Hindlimb muscle (tissue), 1 donor: ENCODE measurements around the gene CECR2. TPM values are rescaled to one million over a fixed set of nuclear protein-coding genes. Genes with fewer than 3 reads are reported as not detected.
"Not testable (repeated sequence)": the region's sequence is repeated elsewhere in the genome, so short reads cannot be mapped to it uniquely, and the experiment has no call there.

Source experiments
- DNase-seq: peaks from one replicate; pipeline ENCODE4 v3.0.0-alpha.2; 2013
- polyA plus RNA-seq: library from polyadenylated mRNA; unstranded; fragments of 120-200 nt; gene quantifications from one replicate; pipeline ENCODE4 v1.2.1, GENCODE V29; 2013; ENCODE audit not compliant: insufficient read length

The CECR2 gene
- polyA plus RNA-seq, 1 donor: 30.5 TPM

GRCh38 chr22:17407643-17408042 lies 38.4 kb downstream of the CECR2 start:
- no peak for DNase-seq

- no peak for DNase-seq
Measured at GRCh38 chr22:17410576-17410975, 41.3 kb downstream of the CECR2 start.

- DNase-seq: peak; percentile 62
Measured at GRCh38 chr22:17411213-17411612, 42.0 kb downstream of the CECR2 start.

GRCh38 chr22:17412232-17412631 lies 43.0 kb downstream of the CECR2 start:
- no peak for DNase-seq

GRCh38 chr22:17418890-17419324 lies 49.6 kb downstream of the CECR2 start:
- no peak for DNase-seq

GRCh38 chr22:17419348-17419747 lies 50.1 kb downstream of the CECR2 start:
- DNase-seq: no peak

GRCh38 chr22:17422736-17423343 lies 53.6 kb downstream of the CECR2 start:
- no peak for DNase-seq

GRCh38 chr22:17423616-17424015 lies 54.4 kb downstream of the CECR2 start:
- DNase-seq: no peak

GRCh38 chr22:17427528-17427927 lies 58.3 kb downstream of the CECR2 start:
- not testable (repeated sequence) for DNase-seq

GRCh38 chr22:17429516-17429915 lies 60.3 kb downstream of the CECR2 start:
- no peak for DNase-seq

GRCh38 chr22:17430412-17430811 lies 61.2 kb downstream of the CECR2 start:
- DNase-seq: no peak

- no peak for DNase-seq
Measured at GRCh38 chr22:17431179-17431578, 61.9 kb downstream of the CECR2 start.

- no peak for DNase-seq
Measured at GRCh38 chr22:17434856-17435255, 65.6 kb downstream of the CECR2 start.

GRCh38 chr22:17435375-17435774 lies 66.1 kb downstream of the CECR2 start:
- no peak for DNase-seq

GRCh38 chr22:17436382-17436980 lies 67.2 kb downstream of the CECR2 start:
- peak; percentile 44 for DNase-seq

GRCh38 chr22:17436981-17437412 lies 67.7 kb downstream of the CECR2 start:
- no peak for DNase-seq

GRCh38 chr22:17438026-17438425 lies 68.8 kb downstream of the CECR2 start:
- no peak for DNase-seq

- DNase-seq: no peak
Measured at GRCh38 chr22:17441326-17441725, 72.1 kb downstream of the CECR2 start.

GRCh38 chr22:17443405-17444203 lies 74.3 kb downstream of the CECR2 start:
- peak; percentile 20 for DNase-seq

- DNase-seq: no peak
Measured at GRCh38 chr22:17444204-17444504, 74.9 kb downstream of the CECR2 start.

- DNase-seq: no peak
Measured at GRCh38 chr22:17446698-17447097, 77.4 kb downstream of the CECR2 start.

GRCh38 chr22:17451316-17451715 lies 82.1 kb downstream of the CECR2 start:
- no peak for DNase-seq

- DNase-seq: no peak
Measured at GRCh38 chr22:17460895-17461294, 91.6 kb downstream of the CECR2 start.
